ENCODE data around the gene FAM210A. TPM values are rescaled to one million over a fixed set of nuclear protein-coding genes. Genes with fewer than 3 reads are reported as not detected.
A peak's percentile ranks its signal among the peaks of the same experiment; 100 is the strongest.

FAM210A gene
- total and polyA plus RNA-seq, 3 experiments from 2014 or later: 15.5 to 38.8 (median 38.3) TPM

GRCh38 chr18:13628211-13628610 lies 98.1 kb downstream of the FAM210A start:
- no peaks in the 10 kb centered on the region for H3K9me3 Mint-ChIP-seq
- DNase-seq: no peak
- no peak overlapping the region for H3K4me3 Mint-ChIP-seq
- H3K27me3 Mint-ChIP-seq: no peaks in the 10 kb centered on the region
- Histone ChIP-seq H3K4me1 (ENCODE audit: insufficient read depth, low read length) (no peaks in the 10 kb centered on the region), H3K9me3 (ENCODE audit: low read length) (no peaks in the 10 kb centered on the region), H3K36me3 (ENCODE audit: insufficient read depth, low read length) (no peaks in the 10 kb centered on the region), H3K4me3 (ENCODE audit: low read length) (no peak overlapping the region), H3K27ac (ENCODE audit: low read depth, low read length) (no peak overlapping the region), H3K27me3 (ENCODE audit: insufficient read depth, low read length, poor library complexity, severe bottlenecking) (no peaks in the 10 kb centered on the region)
- peaks cover 7 to 34% (median 15%) of the 10 kb centered on the region in 3 donors for H3K4me1 Mint-ChIP-seq
- POLR2A ChIA-PET: no interaction called here
- peaks cover 0 to 25% (median 7%) of the 10 kb centered on the region in 3 donors for H3K36me3 Mint-ChIP-seq
- H3K27ac Mint-ChIP-seq: peak overlapping the region in 5 of 8 donors; percentile 14 to 78 (median 20)
- CTCF ChIA-PET: interaction anchor here (1.2 to 1.9 kb wide), 3 partner anchors 20 to 412 kb away, joined by 3 to 13 read pairs (median 3); no protein-coding TSS in a partner anchor

GRCh38 chr18:13627639-13628038 lies 98.7 kb downstream of the FAM210A start:
- POLR2A ChIA-PET: no interaction called here
- DNase-seq: no peak
- Mint-ChIP-seq H3K9me3 (no peaks in the 10 kb centered on the region), H3K27me3 (no peaks in the 10 kb centered on the region), H3K4me3 (no peak overlapping the region), H3K4me1 (peaks cover 7 to 34% (median 15%) of the 10 kb centered on the region in 3 donors), H3K36me3 (peaks cover 0 to 31% (median 7%) of the 10 kb centered on the region in 3 donors), H3K27ac (peak overlapping the region in 1 of 8 donors; percentile 29)
- H3K4me3 ChIP-seq (ENCODE audit: low read length): no peak overlapping the region
- no peak overlapping the region for H3K27ac ChIP-seq (ENCODE audit: low read depth, low read length)
- H3K36me3 ChIP-seq (ENCODE audit: insufficient read depth, low read length): no peaks in the 10 kb centered on the region
- H3K9me3 ChIP-seq (ENCODE audit: low read length): no peaks in the 10 kb centered on the region
- H3K4me1 ChIP-seq (ENCODE audit: insufficient read depth, low read length): no peaks in the 10 kb centered on the region
- no peaks in the 10 kb centered on the region for H3K27me3 ChIP-seq (ENCODE audit: insufficient read depth, low read length, poor library complexity, severe bottlenecking)
- CTCF ChIA-PET: interaction anchor here (1.8 kb wide), 1 partner anchor 70 kb away, joined by 5 read pairs; no protein-coding TSS in a partner anchor

- ChIA-PET POLR2A (no interaction called here), CTCF (interaction anchor here (1.8 kb wide), 1 partner anchor 69 kb away, joined by 5 read pairs; no protein-coding TSS in a partner anchor)
- no peaks in the 10 kb centered on the region for H3K36me3 ChIP-seq (ENCODE audit: insufficient read depth, low read length)
- H3K27me3 ChIP-seq (ENCODE audit: insufficient read depth, low read length, poor library complexity, severe bottlenecking): no peaks in the 10 kb centered on the region
- Mint-ChIP-seq H3K27me3 (no peaks in the 10 kb centered on the region), H3K9me3 (no peaks in the 10 kb centered on the region), H3K36me3 (peaks cover 0 to 34% (median 7%) of the 10 kb centered on the region in 3 donors), H3K4me3 (no peak overlapping the region), H3K27ac (no peak overlapping the region), H3K4me1 (peaks cover 7 to 34% (median 15%) of the 10 kb centered on the region in 3 donors)
- H3K4me3 ChIP-seq (ENCODE audit: low read length): no peak overlapping the region
- H3K4me1 ChIP-seq (ENCODE audit: insufficient read depth, low read length): no peaks in the 10 kb centered on the region
- DNase-seq: no peak
- H3K9me3 ChIP-seq (ENCODE audit: low read length): no peaks in the 10 kb centered on the region
- H3K27ac ChIP-seq (ENCODE audit: low read depth, low read length): no peak overlapping the region
Measured at GRCh38 chr18:13626544-13626908, 99.8 kb downstream of the FAM210A start.

- Mint-ChIP-seq H3K4me1 (peaks cover 7 to 34% (median 15%) of the 10 kb centered on the region in 3 donors), H3K27ac (peak overlapping the region in 1 of 8 donors; percentile 7), H3K27me3 (no peaks in the 10 kb centered on the region), H3K4me3 (no peak overlapping the region), H3K36me3 (peaks cover 0 to 37% (median 7%) of the 10 kb centered on the region in 3 donors), H3K9me3 (no peaks in the 10 kb centered on the region)
- POLR2A ChIA-PET: no interaction called here
- no peak for DNase-seq
- Histone ChIP-seq H3K9me3 (ENCODE audit: low read length) (no peaks in the 10 kb centered on the region), H3K4me3 (ENCODE audit: low read length) (no peak overlapping the region), H3K27me3 (ENCODE audit: insufficient read depth, low read length, poor library complexity, severe bottlenecking) (no peaks in the 10 kb centered on the region), H3K36me3 (ENCODE audit: insufficient read depth, low read length) (no peaks in the 10 kb centered on the region), H3K4me1 (ENCODE audit: insufficient read depth, low read length) (no peaks in the 10 kb centered on the region), H3K27ac (ENCODE audit: low read depth, low read length) (no peak overlapping the region)
- CTCF ChIA-PET: interaction anchor here (1.8 kb wide), 1 partner anchor 68 kb away, joined by 5 read pairs; no protein-coding TSS in a partner anchor
Measured at GRCh38 chr18:13625843-13626543, 100.4 kb downstream of the FAM210A start.

GRCh38 chr18:13625355-13625754 lies 101.0 kb downstream of the FAM210A start:
- no peaks in the 10 kb centered on the region for H3K27me3 Mint-ChIP-seq
- Histone ChIP-seq H3K27ac (ENCODE audit: low read depth, low read length) (no peak overlapping the region), H3K36me3 (ENCODE audit: insufficient read depth, low read length) (no peaks in the 10 kb centered on the region), H3K4me1 (ENCODE audit: insufficient read depth, low read length) (no peaks in the 10 kb centered on the region), H3K9me3 (ENCODE audit: low read length) (no peaks in the 10 kb centered on the region), H3K27me3 (ENCODE audit: insufficient read depth, low read length, poor library complexity, severe bottlenecking) (no peaks in the 10 kb centered on the region), H3K4me3 (ENCODE audit: low read length) (no peak overlapping the region)
- no peak overlapping the region for H3K4me3 Mint-ChIP-seq
- POLR2A ChIA-PET: no interaction called here
- peak overlapping the region in 1 of 8 donors; percentile 83 for H3K27ac Mint-ChIP-seq
- H3K9me3 Mint-ChIP-seq: no peaks in the 10 kb centered on the region
- DNase-seq: no peak
- CTCF ChIA-PET: no interaction called here
- H3K4me1 Mint-ChIP-seq: peaks cover 7 to 37% (median 15%) of the 10 kb centered on the region in 3 donors
- H3K36me3 Mint-ChIP-seq: peaks cover 0 to 39% (median 9%) of the 10 kb centered on the region in 3 donors

GRCh38 chr18:13624563-13625237 lies 101.7 kb downstream of the FAM210A start:
- ChIA-PET CTCF (no interaction called here), POLR2A (no interaction called here)
- no peak for DNase-seq
- Mint-ChIP-seq H3K9me3 (no peaks in the 10 kb centered on the region), H3K4me1 (peaks cover 5 to 34% (median 9%) of the 10 kb centered on the region in 3 donors), H3K36me3 (peaks cover 0 to 38% (median 9%) of the 10 kb centered on the region in 3 donors), H3K27me3 (no peaks in the 10 kb centered on the region), H3K27ac (peak overlapping the region in 1 of 8 donors; percentile 45), H3K4me3 (no peak overlapping the region)
- Histone ChIP-seq H3K36me3 (ENCODE audit: insufficient read depth, low read length) (no peaks in the 10 kb centered on the region), H3K27me3 (ENCODE audit: insufficient read depth, low read length, poor library complexity, severe bottlenecking) (no peaks in the 10 kb centered on the region), H3K27ac (ENCODE audit: low read depth, low read length) (no peak overlapping the region), H3K9me3 (ENCODE audit: low read length) (no peaks in the 10 kb centered on the region), H3K4me1 (ENCODE audit: insufficient read depth, low read length) (no peaks in the 10 kb centered on the region), H3K4me3 (ENCODE audit: low read length) (no peak overlapping the region)

- ChIA-PET POLR2A (no interaction called here), CTCF (no interaction called here)
- no peak overlapping the region for H3K27ac ChIP-seq (ENCODE audit: low read depth, low read length)
- DNase-seq: no peak
- no peak overlapping the region for H3K4me3 ChIP-seq (ENCODE audit: low read length)
- H3K4me3 Mint-ChIP-seq: peak overlapping the region in 1 of 7 donors; percentile 5
- H3K36me3 Mint-ChIP-seq: peaks cover 0 to 38% (median 9%) of the 10 kb centered on the region in 3 donors
- H3K9me3 Mint-ChIP-seq: no peaks in the 10 kb centered on the region
- H3K4me1 Mint-ChIP-seq: peaks cover 2 to 30% (median 6%) of the 10 kb centered on the region in 3 donors
- H3K36me3 ChIP-seq (ENCODE audit: insufficient read depth, low read length): no peaks in the 10 kb centered on the region
- peak overlapping the region in 2 of 8 donors; percentile 54 to 74 for H3K27ac Mint-ChIP-seq
- no peaks in the 10 kb centered on the region for H3K27me3 ChIP-seq (ENCODE audit: insufficient read depth, low read length, poor library complexity, severe bottlenecking)
- no peaks in the 10 kb centered on the region for H3K4me1 ChIP-seq (ENCODE audit: insufficient read depth, low read length)
- H3K9me3 ChIP-seq (ENCODE audit: low read length): no peaks in the 10 kb centered on the region
- H3K27me3 Mint-ChIP-seq: no peaks in the 10 kb centered on the region
Measured at GRCh38 chr18:13623871-13624270, 102.5 kb downstream of the FAM210A start.

GRCh38 chr18:13623348-13623747 lies 103.0 kb downstream of the FAM210A start:
- Mint-ChIP-seq H3K27me3 (no peaks in the 10 kb centered on the region), H3K4me1 (peaks cover 1 to 30% (median 2%) of the 10 kb centered on the region in 3 donors), H3K36me3 (peaks cover 0 to 36% (median 9%) of the 10 kb centered on the region in 3 donors), H3K27ac (peak overlapping the region in 1 of 8 donors; percentile 54), H3K9me3 (no peaks in the 10 kb centered on the region), H3K4me3 (no peak overlapping the region)
- Histone ChIP-seq H3K36me3 (ENCODE audit: insufficient read depth, low read length) (no peaks in the 10 kb centered on the region), H3K27ac (ENCODE audit: low read depth, low read length) (no peak overlapping the region), H3K27me3 (ENCODE audit: insufficient read depth, low read length, poor library complexity, severe bottlenecking) (no peaks in the 10 kb centered on the region), H3K4me3 (ENCODE audit: low read length) (no peak overlapping the region), H3K4me1 (ENCODE audit: insufficient read depth, low read length) (no peaks in the 10 kb centered on the region), H3K9me3 (ENCODE audit: low read length) (no peaks in the 10 kb centered on the region)
- POLR2A ChIA-PET: no interaction called here
- CTCF ChIA-PET: no interaction called here
- no peak for DNase-seq

Data from CD8-positive, alpha-beta memory T cell (primary cell).